ENCODE data around the gene CD52. TPM values are rescaled to one million over a fixed set of nuclear protein-coding genes. Genes with fewer than 3 reads are reported as not detected.

CD52 gene
- polyA plus RNA-seq, 1 of the 3 experiments (the other 2 are of a cell fraction): not detected

DNA sequence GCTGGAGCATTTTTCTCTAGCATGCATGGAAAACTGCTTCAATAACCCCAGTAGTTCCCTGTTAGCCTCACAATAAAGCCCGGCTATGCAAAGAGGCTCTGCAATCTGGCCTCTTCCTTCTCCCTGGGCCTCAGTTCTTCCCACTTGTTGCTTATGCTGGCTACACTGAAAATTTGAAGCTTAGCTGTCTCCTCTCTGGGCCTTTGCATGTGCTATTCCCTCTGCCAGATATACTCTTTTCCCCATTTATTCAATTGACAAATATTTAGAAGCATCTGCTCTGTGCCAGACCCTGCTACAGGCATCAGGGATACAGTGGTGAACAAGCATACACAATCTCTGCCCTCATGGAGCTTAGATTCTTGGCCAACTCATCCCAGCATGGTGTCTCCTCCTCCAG, 20.9 kb downstream of the CD52 start:
- Histone ChIP-seq H3F3A (replicated peaks; ENCODE audit: insufficient read depth) (no peaks in the 10 kb centered on the region), H3K27me3 (ENCODE audit: insufficient read depth) (peaks cover 13% of the 10 kb centered on the region; the same call in 1 of the 2 replicates), H3K9me2 (no peaks in the 10 kb centered on the region), H3K36me3 (replicated peaks in 1 of 2; ENCODE audit: control insufficient read depth in 1 of 2, insufficient read depth in 2 of 2, low read length in 1 of 2) (no peaks in the 10 kb centered on the region), H3K4me3 (ENCODE audit: low read depth in 2 of 2, low read length in 1 of 2) (no peak overlapping the region), H3K4me1 (ENCODE audit: control insufficient read depth in 1 of 2, insufficient read depth in 2 of 2, low read depth in 1 of 2, low read length in 1 of 2) (no peaks in the 10 kb centered on the region; a peak in 1 of 4 replicates), H2AFZ (ENCODE audit: low read depth) (no peak overlapping the region), H3K9me3 (no peaks in the 10 kb centered on the region), H3K79me2 (ENCODE audit: insufficient read depth) (no peaks in the 10 kb centered on the region), H3K27ac (ENCODE audit: low read depth in 2 of 2, low read length in 1 of 2) (no peak overlapping the region), H4K20me1 (ENCODE audit: insufficient read depth) (no peaks in the 10 kb centered on the region), H3K9ac (no peak overlapping the region), H3K4me2 (no peak overlapping the region)
- DNase-seq: no peak
- TF ChIP-seq MEF2A (IDR thresholded peaks at IDR 0.05; ENCODE audit: borderline replicate concordance, low read depth) (no peak), FOXM1 (IDR thresholded peaks at IDR 0.05; ENCODE audit: low read depth) (no peak), ELF1 (IDR thresholded peaks at IDR 0.05) (no peak), NFIC (IDR thresholded peaks at IDR 0.05; ENCODE audit: borderline replicate concordance) (no peak), EP300 (IDR thresholded peaks at IDR 0.05; ENCODE audit: borderline replicate concordance in 1 of 2, low read depth in 1 of 2, low read length in 1 of 2) (no peak), TCF12 (IDR thresholded peaks at IDR 0.05) (no peak), FOSL2 (IDR thresholded peaks at IDR 0.05; ENCODE audit: borderline replicate concordance, low read depth) (no peak), RAD21 (IDR thresholded peaks at IDR 0.05; ENCODE audit: low read length) (no peak), POLR2AphosphoS5 (IDR thresholded peaks at IDR 0.05; ENCODE audit: low read depth, low read length) (no peak)
- TF ChIP-seq, protein P1, sequence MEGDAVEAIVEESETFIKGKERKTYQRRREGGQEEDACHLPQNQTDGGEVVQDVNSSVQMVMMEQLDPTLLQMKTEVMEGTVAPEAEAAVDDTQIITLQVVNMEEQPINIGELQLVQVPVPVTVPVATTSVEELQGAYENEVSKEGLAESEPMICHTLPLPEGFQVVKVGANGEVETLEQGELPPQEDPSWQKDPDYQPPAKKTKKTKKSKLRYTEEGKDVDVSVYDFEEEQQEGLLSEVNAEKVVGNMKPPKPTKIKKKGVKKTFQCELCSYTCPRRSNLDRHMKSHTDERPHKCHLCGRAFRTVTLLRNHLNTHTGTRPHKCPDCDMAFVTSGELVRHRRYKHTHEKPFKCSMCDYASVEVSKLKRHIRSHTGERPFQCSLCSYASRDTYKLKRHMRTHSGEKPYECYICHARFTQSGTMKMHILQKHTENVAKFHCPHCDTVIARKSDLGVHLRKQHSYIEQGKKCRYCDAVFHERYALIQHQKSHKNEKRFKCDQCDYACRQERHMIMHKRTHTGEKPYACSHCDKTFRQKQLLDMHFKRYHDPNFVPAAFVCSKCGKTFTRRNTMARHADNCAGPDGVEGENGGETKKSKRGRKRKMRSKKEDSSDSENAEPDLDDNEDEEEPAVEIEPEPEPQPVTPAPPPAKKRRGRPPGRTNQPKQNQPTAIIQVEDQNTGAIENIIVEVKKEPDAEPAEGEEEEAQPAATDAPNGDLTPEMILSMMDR (IDR thresholded peaks at IDR 0.05): no peak
- TF ChIP-seq, protein P2, sequence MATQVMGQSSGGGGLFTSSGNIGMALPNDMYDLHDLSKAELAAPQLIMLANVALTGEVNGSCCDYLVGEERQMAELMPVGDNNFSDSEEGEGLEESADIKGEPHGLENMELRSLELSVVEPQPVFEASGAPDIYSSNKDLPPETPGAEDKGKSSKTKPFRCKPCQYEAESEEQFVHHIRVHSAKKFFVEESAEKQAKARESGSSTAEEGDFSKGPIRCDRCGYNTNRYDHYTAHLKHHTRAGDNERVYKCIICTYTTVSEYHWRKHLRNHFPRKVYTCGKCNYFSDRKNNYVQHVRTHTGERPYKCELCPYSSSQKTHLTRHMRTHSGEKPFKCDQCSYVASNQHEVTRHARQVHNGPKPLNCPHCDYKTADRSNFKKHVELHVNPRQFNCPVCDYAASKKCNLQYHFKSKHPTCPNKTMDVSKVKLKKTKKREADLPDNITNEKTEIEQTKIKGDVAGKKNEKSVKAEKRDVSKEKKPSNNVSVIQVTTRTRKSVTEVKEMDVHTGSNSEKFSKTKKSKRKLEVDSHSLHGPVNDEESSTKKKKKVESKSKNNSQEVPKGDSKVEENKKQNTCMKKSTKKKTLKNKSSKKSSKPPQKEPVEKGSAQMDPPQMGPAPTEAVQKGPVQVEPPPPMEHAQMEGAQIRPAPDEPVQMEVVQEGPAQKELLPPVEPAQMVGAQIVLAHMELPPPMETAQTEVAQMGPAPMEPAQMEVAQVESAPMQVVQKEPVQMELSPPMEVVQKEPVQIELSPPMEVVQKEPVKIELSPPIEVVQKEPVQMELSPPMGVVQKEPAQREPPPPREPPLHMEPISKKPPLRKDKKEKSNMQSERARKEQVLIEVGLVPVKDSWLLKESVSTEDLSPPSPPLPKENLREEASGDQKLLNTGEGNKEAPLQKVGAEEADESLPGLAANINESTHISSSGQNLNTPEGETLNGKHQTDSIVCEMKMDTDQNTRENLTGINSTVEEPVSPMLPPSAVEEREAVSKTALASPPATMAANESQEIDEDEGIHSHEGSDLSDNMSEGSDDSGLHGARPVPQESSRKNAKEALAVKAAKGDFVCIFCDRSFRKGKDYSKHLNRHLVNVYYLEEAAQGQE (IDR thresholded peaks at IDR 0.05; ENCODE audit: low read depth, low read length): no peak
- TF ChIP-seq, protein P3, sequence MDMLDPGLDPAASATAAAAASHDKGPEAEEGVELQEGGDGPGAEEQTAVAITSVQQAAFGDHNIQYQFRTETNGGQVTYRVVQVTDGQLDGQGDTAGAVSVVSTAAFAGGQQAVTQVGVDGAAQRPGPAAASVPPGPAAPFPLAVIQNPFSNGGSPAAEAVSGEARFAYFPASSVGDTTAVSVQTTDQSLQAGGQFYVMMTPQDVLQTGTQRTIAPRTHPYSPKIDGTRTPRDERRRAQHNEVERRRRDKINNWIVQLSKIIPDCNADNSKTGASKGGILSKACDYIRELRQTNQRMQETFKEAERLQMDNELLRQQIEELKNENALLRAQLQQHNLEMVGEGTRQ (IDR thresholded peaks at IDR 0.05; ENCODE audit: borderline replicate concordance, low read depth, low read length): no peak
- 73% methylated on average over 1 of the region's 1 CpG for WGBS (ENCODE audit: low lambda C conversion rate)
- POLR2A ChIA-PET: no interaction called here
- CTCF ChIA-PET: interaction anchor here (0.7 to 2.3 kb wide), 5 partner anchors 15 to 63 kb away, joined by 3 to 8 read pairs (median 6); partner anchors contain the start of gene CRYBG2
